Measurements from ENCODE around the gene DNAJC1. TPM values are rescaled to one million over a fixed set of nuclear protein-coding genes. Genes with fewer than 3 reads are reported as not detected.
A peak's percentile ranks its signal among the peaks of the same experiment; 100 is the strongest.
"Not testable (repeated sequence)": the region's sequence is repeated elsewhere in the genome, so short reads cannot be mapped to it uniquely, and the experiment has no call there.

Gene DNAJC1
- total RNA-seq, 1 donor = 25.8 TPM

DNA sequence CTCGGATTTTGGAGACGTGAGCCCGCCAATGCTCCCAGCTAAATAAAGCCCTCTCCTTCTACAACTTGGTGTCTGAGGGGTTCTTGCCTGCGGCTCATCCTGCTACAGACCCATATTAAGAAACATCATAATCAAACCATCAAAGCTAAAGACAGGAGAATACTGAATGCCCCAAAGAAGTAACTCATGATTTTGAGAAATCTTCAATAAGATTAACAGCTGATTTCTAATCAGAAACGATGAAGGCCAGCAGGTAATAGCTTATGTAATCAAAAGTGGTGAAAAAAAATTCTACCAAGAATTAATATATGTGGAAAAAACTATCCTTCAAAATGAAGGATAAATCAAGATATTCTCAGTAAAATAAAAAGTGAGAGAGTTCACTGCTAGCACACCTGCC, 130.3 kb downstream of the DNAJC1 start:
- no peak overlapping the region for H3K4me3 ChIP-seq (ENCODE audit: low read depth, low read length)
- TF ChIP-seq, protein P1, sequence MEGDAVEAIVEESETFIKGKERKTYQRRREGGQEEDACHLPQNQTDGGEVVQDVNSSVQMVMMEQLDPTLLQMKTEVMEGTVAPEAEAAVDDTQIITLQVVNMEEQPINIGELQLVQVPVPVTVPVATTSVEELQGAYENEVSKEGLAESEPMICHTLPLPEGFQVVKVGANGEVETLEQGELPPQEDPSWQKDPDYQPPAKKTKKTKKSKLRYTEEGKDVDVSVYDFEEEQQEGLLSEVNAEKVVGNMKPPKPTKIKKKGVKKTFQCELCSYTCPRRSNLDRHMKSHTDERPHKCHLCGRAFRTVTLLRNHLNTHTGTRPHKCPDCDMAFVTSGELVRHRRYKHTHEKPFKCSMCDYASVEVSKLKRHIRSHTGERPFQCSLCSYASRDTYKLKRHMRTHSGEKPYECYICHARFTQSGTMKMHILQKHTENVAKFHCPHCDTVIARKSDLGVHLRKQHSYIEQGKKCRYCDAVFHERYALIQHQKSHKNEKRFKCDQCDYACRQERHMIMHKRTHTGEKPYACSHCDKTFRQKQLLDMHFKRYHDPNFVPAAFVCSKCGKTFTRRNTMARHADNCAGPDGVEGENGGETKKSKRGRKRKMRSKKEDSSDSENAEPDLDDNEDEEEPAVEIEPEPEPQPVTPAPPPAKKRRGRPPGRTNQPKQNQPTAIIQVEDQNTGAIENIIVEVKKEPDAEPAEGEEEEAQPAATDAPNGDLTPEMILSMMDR (IDR thresholded peaks at IDR 0.05; ENCODE audit: insufficient read depth, low read length) = no peak
- DNase-seq (ENCODE audit: low read depth) = no peak

DNA sequence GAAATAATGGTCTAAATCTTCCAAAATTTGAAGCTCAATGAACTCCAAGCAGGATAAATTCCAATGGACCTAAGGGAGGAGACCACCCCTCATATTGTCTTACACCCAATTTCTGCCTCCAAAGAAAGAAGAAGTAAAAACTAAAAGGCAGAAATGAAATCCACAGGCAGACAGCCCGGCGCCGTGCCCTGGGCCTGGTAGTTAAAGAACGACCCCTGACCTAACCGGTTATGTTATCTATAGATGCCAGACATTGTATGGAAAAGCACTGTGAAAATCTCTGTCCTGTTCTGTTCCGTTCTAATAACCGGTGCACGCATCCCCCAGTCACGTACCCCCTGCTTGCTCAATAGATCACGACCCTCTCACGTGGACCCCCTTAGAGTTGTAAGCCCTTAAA, 130.8 kb downstream of the DNAJC1 start:
- DNase-seq (ENCODE audit: low read depth); H3K4me3 ChIP-seq (ENCODE audit: low read depth, low read length): not testable (repeated sequence)

DNA sequence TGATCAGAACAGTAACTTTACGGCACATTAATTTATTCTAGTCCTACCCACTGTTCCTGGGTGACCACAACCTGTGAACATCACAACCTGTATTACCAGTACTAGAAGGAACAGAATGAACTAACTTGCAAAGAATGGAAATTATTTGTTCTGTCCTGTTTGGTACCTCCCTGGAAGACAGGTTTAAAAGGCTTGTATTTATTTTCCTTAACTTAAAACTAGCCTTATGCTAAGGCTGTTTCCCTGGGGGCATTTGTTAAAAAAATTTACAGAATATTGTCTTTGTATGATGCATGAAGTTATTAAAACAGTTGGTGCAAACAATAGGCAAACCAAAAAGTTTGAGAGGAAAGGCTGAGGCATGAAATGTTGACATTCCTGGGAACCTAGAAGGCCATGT, 132.7 kb downstream of the DNAJC1 start:
- TF ChIP-seq, protein P1 (IDR thresholded peaks at IDR 0.05; ENCODE audit: insufficient read depth, low read length) = no peak
- DNase-seq (ENCODE audit: low read depth) = no peak
- H3K4me3 ChIP-seq (ENCODE audit: low read depth, low read length) = no peak overlapping the region

DNA sequence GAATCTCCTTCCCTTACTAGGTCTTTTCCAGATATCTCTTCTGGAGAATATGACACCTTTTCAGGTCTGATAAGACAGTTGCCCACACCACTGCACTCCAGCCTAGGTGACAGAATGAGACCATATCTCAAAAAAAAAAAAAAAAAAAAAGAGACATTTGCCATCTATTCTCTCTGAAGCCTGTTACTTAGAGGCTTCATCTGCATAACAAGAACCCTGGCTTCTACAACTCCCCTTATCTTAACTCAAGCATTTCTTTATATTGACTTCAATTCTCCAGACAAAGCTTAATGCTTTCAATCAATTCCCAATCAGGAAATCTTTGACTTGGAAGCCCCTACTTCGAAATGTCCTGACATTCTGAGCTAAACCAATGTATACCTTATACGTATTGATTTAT, 134.4 kb downstream of the DNAJC1 start:
- not testable (repeated sequence) for H3K4me3 ChIP-seq (ENCODE audit: low read depth, low read length); DNase-seq (ENCODE audit: low read depth)

DNA sequence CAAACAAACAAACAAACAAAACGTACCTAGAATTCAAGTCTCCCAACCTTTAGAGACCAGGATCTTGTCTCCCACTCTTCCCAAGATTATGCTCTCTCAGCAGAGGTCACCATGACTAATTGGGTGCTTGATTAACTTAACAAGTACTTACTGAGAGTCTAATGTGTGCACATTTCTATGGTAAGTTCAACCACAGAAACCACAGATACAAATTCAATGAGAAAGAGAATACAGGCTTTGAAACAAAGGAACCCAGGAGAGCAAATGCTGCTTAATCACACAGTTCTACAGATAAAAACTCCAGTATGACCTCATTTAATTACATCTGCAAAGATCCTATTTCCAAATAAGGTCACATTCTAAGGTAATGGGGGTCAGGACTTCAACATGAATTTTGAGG, 142.8 kb downstream of the DNAJC1 start:
- no peak overlapping the region for H3K4me3 ChIP-seq (ENCODE audit: low read depth, low read length)
- TF ChIP-seq, protein P1 (IDR thresholded peaks at IDR 0.05; ENCODE audit: insufficient read depth, low read length) = no peak
- DNase-seq (ENCODE audit: low read depth) = peak; percentile 12

DNA sequence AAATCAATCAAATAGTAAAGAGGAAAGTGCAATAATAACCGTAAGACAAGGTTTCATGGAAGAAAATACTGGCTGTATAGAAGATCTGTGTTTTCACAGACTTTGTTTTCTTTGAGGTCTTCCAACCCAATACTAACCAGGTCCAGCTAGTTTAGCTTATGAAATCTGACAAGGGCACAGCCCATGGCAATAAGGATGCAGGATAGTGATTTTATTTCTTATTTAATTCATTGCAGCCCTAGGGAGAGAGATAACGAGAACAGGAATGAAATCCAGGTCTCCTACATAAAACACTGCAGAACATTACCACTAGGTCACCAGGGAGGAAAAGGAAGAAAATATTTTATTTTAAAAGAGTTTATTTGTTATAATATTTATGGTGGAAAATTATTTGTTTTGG, 145.1 kb downstream of the DNAJC1 start:
- H3K4me3 ChIP-seq (ENCODE audit: low read depth, low read length) = no peak overlapping the region
- TF ChIP-seq, protein P1 (IDR thresholded peaks at IDR 0.05; ENCODE audit: insufficient read depth, low read length) = no peak
- no peak for DNase-seq (ENCODE audit: low read depth)

DNA sequence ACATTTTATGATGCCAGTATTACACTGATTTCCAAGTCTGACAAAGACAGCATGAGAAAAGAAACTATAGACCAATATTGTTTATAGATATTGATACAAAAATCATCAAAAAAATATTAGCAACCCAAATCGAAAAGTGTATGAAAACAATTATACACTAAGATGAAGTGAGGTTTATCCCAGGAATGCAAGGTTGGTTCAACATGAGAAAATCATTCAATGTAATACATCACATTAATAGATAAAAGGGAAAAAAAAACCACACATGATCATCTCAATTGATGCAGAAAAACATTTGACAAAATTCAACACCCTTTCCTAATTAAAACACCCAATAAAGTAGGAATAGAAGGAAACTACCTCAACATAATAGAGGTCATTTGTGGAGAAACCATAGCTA, 153.9 kb downstream of the DNAJC1 start:
- DNase-seq (ENCODE audit: low read depth) = no peak
- TF ChIP-seq, protein P1 (IDR thresholded peaks at IDR 0.05; ENCODE audit: insufficient read depth, low read length) = no peak
- H3K4me3 ChIP-seq (ENCODE audit: low read depth, low read length) = no peak overlapping the region

DNA sequence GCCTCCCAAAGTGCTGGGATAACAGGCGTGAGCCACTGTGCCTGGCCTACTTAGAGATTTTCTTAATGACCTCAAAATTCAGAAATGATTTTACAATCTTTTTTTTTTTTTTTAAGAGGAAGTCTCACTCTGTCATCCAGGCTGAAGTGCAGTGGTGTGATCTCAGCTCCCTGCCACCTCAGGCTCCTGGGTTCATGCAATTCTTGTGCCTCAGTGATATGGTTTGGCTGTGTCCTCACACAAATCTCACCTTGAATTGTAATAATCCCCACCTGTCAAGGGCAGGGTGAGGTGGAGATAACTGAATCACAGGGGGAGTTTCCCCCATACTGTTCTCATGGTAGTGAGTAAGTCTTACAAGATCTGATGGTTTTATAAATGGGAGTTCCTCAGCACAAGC, 159.9 kb downstream of the DNAJC1 start:
- TF ChIP-seq, protein P1 (IDR thresholded peaks at IDR 0.05; ENCODE audit: insufficient read depth, low read length) = no peak
- DNase-seq (ENCODE audit: low read depth) = no peak

DNA sequence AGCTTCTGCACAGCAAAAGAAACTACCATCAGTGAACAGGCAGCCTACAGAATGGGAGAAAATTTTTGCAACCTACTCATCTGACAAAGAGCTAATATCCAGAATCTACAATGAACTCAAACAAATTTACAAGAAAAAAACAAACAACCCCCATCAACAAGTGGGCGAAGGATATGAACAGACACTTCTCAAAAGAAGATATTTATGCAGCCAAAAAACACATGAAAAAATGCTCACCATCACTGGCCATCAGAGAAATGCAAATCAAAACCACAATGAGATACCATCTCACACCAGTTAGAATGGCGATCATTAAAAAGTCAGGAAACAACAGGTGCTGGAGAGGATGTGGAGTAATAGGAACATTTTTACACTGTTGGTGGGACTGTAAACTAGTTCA, 162.3 kb downstream of the DNAJC1 start:
- not testable (repeated sequence) for DNase-seq (ENCODE audit: low read depth); H3K4me3 ChIP-seq (ENCODE audit: low read depth, low read length)

More for the DNA sequence above, 159.9 kb downstream of the DNAJC1 start:
- H3K4me3 ChIP-seq (ENCODE audit: low read depth, low read length) = no peak overlapping the region

DNA sequence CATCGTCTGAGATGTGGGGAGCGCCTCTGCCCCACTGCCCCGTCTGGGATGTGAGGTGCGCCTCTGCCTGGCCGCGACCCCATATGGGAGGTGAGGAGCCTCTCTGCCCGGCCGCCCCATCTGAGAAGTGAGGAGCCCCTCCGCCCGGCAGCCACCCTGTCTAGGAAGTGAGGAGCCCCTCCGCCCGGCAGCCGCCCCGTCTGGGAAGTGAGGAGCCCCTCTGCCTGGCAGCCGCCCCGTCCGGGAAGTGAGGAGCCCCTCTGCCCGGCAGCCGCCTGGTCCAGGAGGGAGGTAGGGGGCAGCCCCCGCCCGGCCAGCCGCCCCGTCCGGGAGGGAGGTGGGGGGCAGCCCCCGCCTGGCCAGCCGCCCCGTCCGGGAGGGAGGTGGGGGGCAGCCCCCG, 166.0 kb downstream of the DNAJC1 start:
- not testable (repeated sequence) for H3K4me3 ChIP-seq (ENCODE audit: low read depth, low read length); DNase-seq (ENCODE audit: low read depth)

DNA sequence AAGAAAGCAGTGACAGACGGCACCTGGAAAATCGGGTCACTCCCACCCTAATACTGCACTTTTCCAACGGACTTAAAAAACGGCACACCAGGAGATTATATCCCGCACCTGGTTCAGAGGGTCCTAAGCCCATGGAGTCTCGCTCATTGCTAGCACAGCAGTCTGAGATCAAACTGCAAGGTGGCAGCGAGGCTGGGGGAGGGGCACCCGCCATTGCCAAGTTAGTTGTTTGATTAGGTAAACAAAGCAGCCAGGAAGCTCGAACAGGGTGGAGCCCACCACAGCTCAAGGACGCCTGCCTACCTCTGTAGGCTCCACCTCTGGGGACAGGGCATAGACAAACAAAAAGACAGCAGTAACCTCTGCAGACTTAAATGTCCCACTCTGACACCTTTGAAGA, 169.0 kb downstream of the DNAJC1 start:
- H3K4me3 ChIP-seq (ENCODE audit: low read depth, low read length); DNase-seq (ENCODE audit: low read depth): not testable (repeated sequence)

Measured in fibroblast of the aortic adventitia (primary cell).